Stimulated activated naive CD4-positive, alpha-beta T cell (primary cell): ENCODE data around the gene GRID2.

Experiments
- DNase-seq, 6 experiments: peaks; one replicate each; lab custom pipeline; 2025; lab: John Stamatoyannopoulos, UW

The GRID2 gene

DNA sequence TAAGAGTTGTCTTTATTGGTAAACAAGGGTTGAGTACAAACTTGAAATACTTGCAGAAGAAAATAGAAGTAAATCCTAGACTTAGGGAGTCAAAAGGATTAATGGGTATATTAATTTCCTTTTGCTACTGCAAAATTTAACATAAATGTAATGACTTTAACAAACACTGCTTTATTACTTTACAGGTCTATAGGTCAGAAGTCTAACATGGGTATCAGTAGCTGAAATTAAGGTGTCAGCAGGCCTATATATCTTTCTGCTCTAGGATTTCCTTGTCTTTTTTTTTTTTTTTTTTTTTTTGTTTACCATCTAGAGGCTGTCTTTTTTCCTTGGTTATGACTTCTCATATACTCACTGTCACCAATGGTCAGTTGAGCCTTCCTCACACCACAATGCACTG lies 220.4 kb downstream of the GRID2 start:
- DNase-seq: no peak

DNA sequence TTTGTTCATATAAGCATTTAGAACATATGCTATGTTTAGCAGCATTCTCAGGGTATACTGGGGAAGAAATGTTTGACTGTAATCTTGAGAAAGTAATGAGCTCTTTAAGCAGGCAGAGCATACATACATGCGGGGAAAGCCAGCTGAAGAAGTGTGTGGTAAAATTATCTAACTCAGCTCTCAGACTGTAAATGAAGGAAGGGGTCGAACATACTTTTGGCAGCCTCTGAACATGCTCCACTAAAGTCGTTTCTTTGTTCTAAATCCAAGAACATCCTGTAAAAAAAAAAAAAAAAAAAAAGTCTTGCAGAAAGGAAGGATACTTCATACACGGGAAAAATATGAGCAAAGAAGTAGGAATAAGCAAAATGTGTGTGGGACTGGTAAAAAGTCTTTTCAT lies 224.8 kb downstream of the GRID2 start:
- no peak for DNase-seq

DNA sequence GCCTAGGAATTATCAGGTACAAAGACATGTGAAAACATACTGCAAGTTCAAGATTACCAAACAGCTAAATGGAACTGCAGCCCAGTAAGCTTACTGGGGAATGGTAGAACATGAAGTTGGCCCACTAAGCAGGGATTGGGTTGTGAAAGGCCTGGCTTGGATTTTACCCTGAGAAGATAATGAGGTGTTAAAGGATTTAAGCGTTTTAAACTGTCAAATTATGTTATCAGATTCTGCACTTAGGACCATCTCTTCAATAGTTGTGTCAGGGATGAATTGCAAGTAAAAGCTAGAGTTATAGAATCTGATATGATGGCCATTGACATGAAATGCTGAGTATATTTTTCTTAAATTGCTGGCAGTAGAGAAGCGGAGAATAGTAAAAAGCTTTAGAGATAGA lies 225.7 kb downstream of the GRID2 start:
- no peak for DNase-seq

DNA sequence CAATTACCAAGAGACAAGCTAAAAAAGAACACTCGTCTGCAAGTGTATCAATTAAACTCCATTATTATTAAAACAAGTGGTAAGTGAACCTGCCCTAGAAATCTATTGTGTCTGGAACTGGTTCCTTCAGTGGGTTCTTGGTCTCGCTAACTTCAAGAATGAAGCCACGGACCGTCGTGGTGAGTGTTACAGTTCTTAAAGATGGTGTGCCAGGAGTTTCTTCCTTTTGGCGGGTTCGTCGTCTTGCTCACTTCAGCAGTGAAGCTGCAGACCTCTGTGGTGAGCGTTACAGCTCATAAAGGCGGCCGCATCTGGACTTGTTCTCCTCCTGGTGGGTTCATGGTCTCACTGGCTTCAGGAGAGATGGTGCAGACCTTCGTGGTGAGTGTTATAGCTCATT lies 231.8 kb downstream of the GRID2 start:
- no peak for DNase-seq

DNA sequence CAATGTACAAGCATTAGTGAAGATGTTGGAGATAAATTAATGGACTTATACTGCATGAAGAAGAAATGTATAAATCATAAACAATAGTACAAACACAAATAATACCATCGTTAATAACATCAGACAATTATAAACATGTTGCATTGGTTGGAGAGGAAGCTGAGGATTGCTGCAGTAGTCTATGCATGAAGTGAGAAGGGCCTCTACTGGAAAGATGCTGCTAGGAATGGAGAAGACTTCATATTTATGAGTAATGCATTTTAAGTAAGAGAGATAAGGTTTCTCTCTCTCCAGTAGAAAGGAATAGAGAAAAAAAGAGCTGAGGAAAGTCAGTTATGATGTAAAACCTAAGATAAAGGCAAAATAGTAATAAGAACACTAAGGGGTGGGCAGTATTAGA lies 247.8 kb downstream of the GRID2 start:
- no peak for DNase-seq

DNA sequence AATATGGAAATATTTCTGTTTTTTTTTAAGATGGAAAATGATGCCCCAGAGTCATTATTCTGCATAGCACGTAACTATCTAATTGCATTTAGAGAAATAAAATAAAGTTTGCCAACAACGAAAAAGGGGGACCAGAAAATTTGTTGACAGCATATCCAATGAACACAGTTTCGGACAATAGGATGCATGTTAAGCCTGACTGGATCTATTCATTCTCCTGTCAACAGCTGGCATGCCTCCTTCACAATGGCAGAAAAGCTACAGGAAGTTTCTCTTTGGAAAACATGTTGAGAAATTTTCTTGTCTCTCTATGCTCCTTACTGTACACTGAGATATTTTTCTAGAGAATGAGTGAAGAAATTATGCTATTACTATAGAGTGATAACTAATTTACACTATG lies 262.5 kb downstream of the GRID2 start:
- DNase-seq: no peak

DNA sequence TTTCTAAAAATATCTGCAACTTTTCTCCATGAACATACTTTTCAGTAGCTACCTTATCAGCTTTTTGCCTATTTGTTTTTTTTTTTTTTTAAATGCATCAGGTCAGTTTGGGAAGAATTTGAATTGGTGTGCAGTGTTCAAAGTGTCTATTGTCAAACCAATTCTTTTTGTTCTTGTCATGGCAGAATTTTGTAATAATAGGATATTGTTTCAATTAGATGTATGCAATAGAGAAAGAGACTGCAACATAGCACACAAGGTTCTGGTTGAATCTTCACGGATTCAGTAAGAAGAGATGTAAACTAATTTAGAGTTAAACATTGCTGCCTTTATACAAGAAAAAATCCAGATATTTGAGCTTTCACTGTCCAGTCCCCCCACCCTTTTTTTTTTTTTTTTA lies 277.1 kb downstream of the GRID2 start:
- DNase-seq: no peak

DNA sequence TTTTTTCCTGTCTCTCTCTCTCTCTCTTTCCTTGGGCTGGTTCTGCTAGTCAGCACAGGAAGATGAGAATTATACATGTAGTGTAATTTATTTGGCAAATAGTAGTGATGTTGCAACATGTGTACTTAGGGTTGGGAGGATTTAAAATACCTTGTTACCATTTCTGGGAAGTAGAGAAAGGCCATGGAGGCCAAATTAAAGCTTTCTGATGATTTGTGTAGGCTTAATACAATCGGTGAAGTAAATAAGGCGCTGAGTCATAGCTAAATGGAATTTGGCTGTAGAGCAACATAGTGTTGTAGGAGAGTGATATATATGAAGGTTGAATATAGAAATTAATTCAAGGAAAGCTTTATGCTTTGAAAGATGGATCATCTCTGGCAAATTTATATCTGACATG lies 295.3 kb downstream of the GRID2 start:
- DNase-seq: no peak

DNA sequence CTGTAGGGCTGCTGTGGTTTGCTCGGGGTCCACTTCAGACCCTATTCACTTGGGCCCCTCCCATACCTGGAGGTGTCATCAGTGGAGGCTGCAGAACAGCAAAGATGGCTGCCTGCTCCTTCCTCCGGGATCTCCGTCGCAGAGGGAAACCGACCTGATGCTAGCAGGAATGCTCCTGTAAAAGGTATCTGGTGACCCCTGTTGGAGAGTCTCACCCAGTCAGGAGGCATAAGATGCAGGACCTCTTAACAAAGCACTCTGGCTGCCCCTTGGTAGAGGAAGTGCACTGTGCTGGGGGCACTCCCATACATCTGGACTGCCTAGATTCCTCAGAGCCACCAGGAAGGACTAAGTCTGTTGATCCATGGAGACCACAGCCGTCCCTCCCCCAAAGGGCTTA lies 296.9 kb downstream of the GRID2 start:
- DNase-seq: no peak

DNA sequence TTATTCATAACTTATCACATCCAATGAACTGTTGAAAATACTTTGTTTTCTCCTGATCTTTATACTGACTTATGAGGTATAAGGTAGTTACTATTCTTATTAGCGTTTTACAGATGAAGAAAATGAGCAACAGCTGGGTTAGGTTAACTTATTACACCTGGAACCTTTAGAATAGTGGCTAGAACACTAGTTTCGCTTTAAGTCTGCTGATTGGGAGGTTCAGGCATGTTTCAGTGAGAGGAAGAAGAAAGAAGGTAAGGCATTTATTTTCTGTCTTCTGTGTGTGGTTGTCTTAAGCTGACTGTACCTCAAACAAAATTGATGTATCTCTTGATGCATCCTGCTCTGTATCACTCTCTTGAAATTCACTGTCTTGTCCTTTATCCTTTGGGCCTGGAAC lies 302.5 kb downstream of the GRID2 start:
- no peak for DNase-seq

DNA sequence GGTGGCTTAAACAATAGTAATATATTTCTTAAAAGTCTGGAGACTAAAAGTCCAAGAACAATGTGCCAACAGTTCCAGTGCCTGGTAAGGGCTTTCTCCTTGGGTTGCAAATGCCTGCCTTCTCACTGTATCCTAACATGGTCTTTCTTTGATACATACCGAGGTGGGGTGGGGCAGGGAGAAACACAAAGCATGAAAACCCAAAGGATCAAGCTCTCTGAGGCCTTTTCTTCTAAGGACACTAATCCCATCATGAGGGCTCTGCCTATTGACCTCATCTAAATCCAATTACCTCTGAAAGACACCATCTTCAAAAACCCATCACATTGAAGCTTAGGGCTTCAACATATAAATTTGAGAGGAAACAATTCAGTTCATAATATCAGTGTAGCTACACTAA lies 311.3 kb downstream of the GRID2 start:
- no peak for DNase-seq

DNA sequence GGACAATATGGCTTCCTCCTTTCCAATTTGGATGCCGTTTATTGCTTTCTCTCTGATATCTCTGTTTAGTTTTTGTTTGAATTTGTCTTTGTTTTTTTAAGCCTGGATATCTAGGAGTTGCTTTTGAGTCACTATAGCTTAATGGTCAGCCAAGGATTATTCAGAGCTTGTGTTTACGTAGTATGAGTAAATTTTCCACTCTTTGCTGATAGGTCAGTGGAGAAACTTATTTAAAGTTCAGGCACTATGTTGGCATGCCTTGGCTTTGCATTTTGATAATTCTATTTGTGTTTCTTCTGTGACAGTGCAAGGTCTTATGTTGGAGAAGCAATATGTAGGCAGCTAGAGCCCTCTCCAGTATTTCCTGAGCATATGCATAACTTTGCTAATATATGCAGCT lies 315.2 kb downstream of the GRID2 start:
- no peak for DNase-seq

DNA sequence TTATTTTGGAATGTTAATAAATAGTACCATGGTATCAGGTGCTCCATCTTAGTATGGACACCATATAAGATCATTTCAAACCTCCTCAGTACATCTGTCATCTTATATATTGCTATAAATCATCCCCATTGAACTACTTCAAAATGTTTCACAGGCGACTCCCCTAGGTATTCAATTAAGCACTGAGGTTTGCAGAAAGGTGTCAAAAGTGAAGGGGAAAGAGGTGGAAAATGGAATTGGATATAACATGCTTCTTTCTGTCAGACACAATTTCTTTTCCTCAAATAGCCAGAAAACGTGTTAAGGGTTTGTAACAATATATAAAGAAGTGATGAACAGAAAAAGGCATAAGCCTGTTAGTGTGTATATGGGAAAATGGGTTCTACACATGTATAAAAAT lies 325.5 kb downstream of the GRID2 start:
- no peak for DNase-seq

DNA sequence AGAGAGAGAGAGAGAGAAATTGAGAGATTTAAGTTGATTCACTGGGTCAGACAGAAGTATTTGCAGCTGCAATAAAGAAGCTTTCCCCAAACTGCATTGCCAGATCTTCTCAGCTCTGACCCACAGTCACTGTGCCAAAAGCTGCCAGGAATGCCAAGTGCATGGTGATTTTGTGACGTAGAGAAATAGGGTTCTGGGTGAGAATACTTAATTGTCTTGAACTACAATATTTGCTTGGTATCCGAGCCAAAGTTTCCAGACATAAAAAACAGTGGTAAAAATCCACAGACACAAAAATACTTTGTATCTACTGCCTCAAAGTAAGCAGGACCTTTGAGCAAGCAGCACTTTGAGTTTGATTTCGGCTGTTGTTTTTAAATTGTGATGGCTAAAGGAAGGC lies 331.1 kb downstream of the GRID2 start:
- no peak for DNase-seq

DNA sequence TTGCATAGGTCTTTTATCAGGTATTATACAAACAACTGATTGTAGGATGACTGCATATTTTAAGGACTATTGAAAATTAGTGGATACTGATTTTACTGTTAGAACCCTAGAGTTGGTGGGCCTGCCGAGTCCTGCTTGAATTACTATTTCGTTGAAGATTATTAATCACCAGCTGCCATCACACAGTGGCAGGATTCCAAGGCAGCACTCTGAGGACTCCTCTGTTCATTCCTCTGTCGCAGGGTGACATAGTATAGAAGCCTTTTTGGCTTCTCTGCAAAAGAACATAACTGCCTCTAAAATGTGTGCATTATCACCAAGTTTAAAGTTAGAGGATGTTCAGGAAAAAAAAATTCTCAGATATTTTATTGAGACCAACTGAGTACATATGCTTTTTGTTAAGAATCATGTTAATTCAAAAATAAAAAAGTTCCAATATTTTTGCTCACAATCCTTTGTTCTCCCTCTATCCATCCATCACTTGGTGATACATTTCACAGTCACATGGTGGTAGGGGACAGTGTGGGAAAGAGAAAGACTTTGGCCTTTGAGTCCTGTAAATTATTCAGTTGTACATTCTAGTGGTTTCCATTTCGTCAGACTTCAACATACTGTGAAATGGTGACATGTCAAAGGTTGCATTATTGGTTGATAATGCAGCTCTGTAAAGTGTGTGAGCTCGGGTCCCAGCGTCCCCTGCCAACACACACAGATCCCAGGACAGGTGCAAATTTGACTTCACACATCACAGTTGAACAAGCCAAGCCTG lies 332.5 kb downstream of the GRID2 start:
- no peak for DNase-seq

DNA sequence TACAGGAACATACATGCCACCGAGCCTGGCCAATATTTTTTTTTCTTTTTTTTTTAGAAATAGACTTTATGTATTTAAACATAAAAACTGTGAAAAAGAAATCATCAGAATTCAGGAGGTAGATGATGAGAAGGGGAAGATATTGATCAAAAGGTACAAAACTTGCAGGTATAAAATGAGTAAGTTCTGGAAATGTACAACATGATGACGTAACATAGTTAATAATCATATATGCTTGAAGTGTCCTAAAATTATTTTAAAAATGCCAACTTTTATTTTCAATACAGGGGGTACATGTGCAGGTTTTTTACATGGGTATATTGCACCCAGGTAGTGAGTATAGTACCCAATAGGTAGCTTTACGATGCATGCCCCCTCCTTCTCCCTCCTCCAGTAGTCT lies 337.6 kb downstream of the GRID2 start:
- no peak for DNase-seq

DNA sequence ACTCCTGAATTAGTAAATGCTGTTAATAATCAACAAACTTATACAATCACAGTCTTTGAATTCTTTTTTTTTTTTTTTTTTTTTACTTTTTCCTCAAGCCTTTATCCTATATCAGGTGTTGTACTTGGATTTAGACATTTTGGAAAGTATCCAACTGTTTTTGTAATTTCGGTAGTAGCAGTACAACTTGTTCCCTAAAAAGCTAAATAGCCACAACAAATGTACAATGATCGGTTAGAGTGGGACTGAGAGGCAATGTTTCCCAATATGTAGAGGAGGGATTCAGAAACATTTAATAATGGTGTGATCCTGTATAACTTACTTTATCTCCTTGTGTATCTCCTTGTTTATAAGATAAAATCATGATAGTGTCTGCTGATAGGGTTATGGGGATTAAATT lies 343.1 kb downstream of the GRID2 start:
- no peak for DNase-seq

DNA sequence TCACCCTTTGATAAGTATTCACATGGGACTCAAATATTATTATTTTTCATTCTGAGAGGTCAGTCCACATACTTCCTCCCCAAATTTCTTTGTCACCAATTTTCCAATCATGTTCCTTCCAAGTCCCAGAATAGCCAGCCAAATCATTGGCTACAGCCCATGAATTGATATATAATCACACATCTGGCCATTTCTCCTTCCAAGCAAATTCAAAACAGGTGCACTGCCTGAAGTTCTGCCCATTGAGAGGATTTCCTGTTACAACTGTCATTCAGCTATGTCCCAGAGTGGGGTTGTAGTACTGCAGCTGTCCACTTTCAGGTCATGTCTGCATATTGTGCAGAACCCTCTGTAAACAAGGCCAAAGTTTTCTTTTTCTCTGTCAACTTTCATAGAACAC lies 347.8 kb downstream of the GRID2 start:
- no peak for DNase-seq

DNA sequence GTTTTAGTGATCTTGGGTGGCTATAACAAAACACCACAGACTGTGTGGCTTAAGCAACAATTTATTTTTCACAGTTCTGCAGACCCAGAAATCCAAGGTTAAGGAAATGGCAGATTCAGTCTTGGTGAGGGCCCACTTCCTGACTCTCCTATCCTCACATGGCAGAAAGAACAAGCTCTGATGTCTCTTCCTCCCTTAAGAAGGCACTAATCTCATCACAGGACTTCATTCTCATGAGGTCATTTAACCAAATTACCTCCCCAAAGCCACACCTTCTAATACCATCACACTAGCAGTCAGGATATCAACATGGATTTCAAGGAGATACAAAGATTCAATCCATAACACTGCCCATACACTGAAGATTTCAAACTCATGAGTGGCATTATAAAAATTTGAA lies 350.3 kb downstream of the GRID2 start:
- no peak for DNase-seq

DNA sequence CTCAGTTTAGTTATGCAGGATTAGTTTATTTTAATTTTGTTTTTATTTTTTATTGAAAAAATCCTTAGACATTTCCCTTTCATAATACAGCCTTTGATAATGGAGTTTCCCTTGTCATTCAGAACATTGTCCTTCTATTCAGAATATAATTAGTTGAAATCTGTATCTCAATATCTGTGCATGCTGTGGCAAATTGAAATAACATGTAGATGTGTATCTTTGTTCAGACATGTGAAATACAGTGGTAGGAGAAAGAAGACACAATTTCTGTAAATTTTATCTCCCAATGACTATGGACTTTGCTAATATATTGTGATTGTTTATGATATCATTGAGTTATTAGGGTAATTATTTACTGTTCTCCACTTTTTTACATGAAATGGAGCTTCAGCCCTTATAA lies 353.9 kb downstream of the GRID2 start:
- DNase-seq: no peak

DNA sequence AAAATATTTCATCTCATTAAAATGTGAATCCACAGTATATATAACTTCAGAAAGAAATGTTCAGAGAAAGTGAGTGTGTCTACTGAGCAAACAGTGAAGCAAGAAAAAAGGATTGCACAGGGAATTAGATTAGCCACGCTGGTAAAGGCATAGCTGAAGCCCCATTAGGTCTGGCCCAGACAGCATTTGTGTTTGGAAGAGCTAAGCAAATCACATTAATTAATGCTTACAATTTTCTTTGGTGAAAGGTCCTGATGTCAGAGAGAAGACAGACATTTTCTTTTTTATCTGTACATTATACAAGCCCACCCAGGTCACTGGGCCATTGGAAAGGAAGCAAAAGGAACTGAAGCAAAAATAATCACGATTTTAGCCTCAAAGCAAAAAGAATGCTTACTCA lies 354.6 kb downstream of the GRID2 start:
- DNase-seq: no peak

DNA sequence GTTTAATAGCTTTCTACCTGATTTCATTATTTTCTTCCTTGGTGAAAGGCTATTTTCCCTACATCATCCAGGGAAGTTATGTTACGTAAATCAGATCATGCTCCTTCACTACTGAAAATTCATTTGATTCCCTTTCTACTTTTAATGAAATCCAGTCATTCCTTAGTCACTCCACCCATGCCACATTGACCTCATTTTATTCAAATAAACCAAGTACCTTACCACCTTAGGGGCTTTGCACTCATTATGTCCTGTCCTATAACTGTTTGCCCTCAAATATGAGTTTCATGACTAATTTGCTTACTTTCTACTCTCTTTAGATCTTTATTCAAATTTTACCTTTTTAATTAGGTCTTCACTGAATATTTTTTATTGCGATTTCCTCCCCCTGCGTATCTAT lies 374.0 kb downstream of the GRID2 start:
- DNase-seq: no peak

DNA sequence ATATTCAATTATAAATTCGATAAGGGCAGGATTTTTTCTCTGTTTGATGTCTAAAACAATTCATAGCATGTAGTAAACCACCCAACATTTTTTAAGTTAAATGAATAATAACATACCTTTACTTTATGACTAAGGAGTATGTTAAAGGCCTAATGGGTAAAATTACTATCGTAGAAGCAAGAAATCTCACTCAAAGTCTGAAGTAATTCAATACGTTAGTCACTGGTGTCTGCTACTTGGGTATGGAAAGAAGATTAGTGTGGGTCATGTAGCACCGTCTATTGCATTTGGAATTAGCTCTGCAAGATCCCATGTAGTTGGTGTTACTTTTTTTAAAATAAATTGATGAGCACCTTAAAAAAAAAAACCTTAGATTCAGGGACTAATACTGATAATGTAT lies 374.5 kb downstream of the GRID2 start:
- DNase-seq: no peak

DNA sequence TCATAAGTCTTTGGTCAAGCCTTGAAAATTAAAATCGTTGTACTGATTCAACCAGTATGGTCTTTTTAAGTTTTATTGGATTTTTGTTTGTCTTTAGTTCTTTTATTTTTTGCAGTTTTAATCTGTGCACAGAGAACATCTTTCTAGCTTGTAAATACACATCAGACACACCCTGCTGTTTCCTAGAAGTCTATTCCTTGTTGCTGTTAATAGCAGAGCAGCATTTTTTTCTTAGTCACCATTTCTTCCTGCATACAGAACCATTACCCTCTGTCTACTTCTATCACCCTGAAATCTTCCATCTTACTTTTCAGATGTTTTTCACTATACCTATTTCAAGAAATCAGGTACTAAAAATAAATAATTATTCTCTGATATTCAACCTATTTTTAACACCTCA lies 375.4 kb downstream of the GRID2 start:
- DNase-seq: no peak

DNA sequence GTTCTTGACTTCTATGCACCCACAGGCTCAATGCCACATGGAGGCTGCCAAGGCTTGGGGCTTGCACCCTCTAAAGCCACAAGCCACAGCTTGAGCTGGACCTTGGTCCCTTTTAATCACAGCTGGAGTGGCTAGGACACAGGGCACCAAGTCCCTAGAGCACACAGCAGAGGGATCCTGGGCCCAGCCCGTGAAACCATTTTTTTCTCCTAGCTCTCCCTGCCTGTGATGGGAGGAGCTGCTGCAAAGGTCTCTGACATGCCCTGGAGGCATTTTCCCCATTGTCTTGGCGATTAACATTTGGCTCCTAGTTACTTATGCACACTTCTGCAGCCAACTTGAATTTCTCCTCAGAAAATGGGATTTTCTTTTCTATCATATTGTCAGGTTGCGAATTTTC lies 410.9 kb downstream of the GRID2 start:
- DNase-seq: no peak
